ENCODE results near the gene ZSWIM4. TPM values are rescaled to one million over a fixed set of nuclear protein-coding genes. Genes with fewer than 3 reads are reported as not detected.

The ZSWIM4 gene
- total and polyA plus RNA-seq, 10 of the 15 experiments (the other 5 are each of a cell fraction or from before 2014, with no cell fraction given), result 0.73 to 11.1 (median 1.8) TPM; not detected in 2

DNA sequence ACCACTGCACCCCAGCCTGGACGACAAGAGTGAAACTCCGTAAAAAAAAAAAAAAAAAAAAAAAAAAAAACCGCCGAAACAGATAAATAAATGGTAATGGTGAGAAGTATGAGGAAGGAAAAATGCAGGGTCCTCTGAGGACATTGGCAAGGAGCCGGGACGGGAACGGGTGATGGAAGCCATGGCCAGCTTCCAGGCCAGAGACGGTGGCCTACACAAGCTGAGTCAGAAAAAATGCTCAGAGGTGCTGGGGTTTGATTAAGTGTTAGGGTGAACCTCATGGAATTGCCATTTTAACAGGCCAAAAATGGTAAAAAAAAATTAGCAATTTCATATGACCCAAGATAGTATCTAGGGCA lies 866 bp upstream of the ZSWIM4 start (continued):
- TF ChIP-seq NFYA (IDR thresholded peaks at IDR 0.05; ENCODE audit: borderline replicate concordance, low read depth, low read length) (no peak), HDGF (IDR thresholded peaks at IDR 0.05) (no peak), ZNF384 (IDR thresholded peaks at IDR 0.05; ENCODE audit: borderline replicate concordance, low read depth, low read length) (peak; percentile 94), MEF2B (IDR thresholded peaks at IDR 0.05; ENCODE audit: partially characterized antibody, poor library complexity, severe bottlenecking) (peak; percentile 41), SP1 (IDR thresholded peaks at IDR 0.05; ENCODE audit: low read depth, low read length) (no peak), CBFB (IDR thresholded peaks at IDR 0.05; ENCODE audit: low read depth) (no peak)

- peak overlapping the region; percentile 77 for H3K9ac ChIP-seq (ENCODE audit: control insufficient read depth, insufficient read depth, low read length)
- peak overlapping the region; percentile 84 for H3K27ac ChIP-seq (ENCODE audit: control insufficient read depth, insufficient read depth)
- in situ Hi-C loops (cut with MboI), result no loop called here
- H3K4me3 ChIP-seq, result peak overlapping the region; percentile 70
- DNase-seq (ENCODE audit: low read depth, low spot score) (no peak), FAIRE-seq (peak; percentile 7), ATAC-seq (peak; percentile 65)
- H3K4me2 ChIP-seq (ENCODE audit: control insufficient read depth, insufficient read depth), result peak overlapping the region; percentile 98
- intact Hi-C loops (cut with micrococcal nuclease; ENCODE audit: unreplicated experiment), result loop anchor here (5.0 kb wide), 1 partner anchor 42 kb away; no protein-coding TSS in a partner anchor
- no peaks in the 10 kb centered on the region for H3K9me3 ChIP-seq (replicated peaks; ENCODE audit: control insufficient read depth, insufficient read depth, low read length)
- no peaks in the 10 kb centered on the region for H3K36me3 ChIP-seq (ENCODE audit: control insufficient read depth in 2 of 2, insufficient read depth in 2 of 2, low read length in 1 of 2)
- ChIA-PET RAD21 (ENCODE audit: unreplicated experiment) (interaction anchor here (0.5 to 5.6 kb wide), 8 partner anchors 13 to 70 kb away, joined by 3 to 59 read pairs (median 4); partner anchors contain the start of gene C19orf53), CTCF (interaction anchor here (0.6 to 8.0 kb wide), 7 partner anchors 8 to 88 kb away, joined by 3 to 63 read pairs (median 5); no protein-coding TSS in a partner anchor), POLR2A (interaction anchor here (0.7 to 5.1 kb wide), 9 partner anchors 12 to 616 kb away, joined by 3 to 37 read pairs (median 11); partner anchors contain the start of gene C19orf53), SMC1A (ENCODE audit: uncharacterized antibody, unreplicated experiment) (interaction anchor here (0.7 to 5.6 kb wide), 8 partner anchors 8 to 65 kb away, joined by 3 to 33 read pairs (median 3); no protein-coding TSS in a partner anchor)
- peaks cover 12% of the 10 kb centered on the region for H3K79me2 ChIP-seq (ENCODE audit: control insufficient read depth, insufficient read depth, low read length)
- H4K20me1 ChIP-seq (ENCODE audit: control insufficient read depth, insufficient read depth), result no peaks in the 10 kb centered on the region
- H2AFZ ChIP-seq (ENCODE audit: control insufficient read depth, low read depth, low read length), result peak overlapping the region; percentile 70
- peaks cover 16% of the 10 kb centered on the region for H3K4me1 ChIP-seq (ENCODE audit: control insufficient read depth, insufficient read depth, low read length)
- 3% methylated on average over 26 of the region's 42 CpGs for WGBS (ENCODE audit: insufficient coverage, insufficient replicate concordance, low lambda C conversion rate, missing lambda C conversion rate)
- BruUV-seq (replicated peaks), result no TSS peak
- no peaks in the 10 kb centered on the region for H3K27me3 ChIP-seq (replicated peaks in 1 of 2; ENCODE audit: control insufficient read depth in 2 of 2, insufficient read depth in 2 of 2, low read length in 1 of 2)
- TF ChIP-seq TARDBP (IDR thresholded peaks at IDR 0.05; ENCODE audit: borderline replicate concordance) (no peak), GABPA (IDR thresholded peaks at IDR 0.05; ENCODE audit: low read depth) (no peak), EGR1 (IDR thresholded peaks at IDR 0.05; ENCODE audit: borderline replicate concordance in 1 of 2, low read depth in 2 of 2, low read length in 2 of 2) (peak in 1 of 2 experiments; percentile 58; a peak in 1 of 3 replicates), POLR2AphosphoS2 (IDR thresholded peaks at IDR 0.05; ENCODE audit: low read depth, low read length) (no peak), BACH1 (IDR thresholded peaks at IDR 0.05; ENCODE audit: borderline replicate concordance) (peak; percentile 89), YY1 (IDR thresholded peaks at IDR 0.05; ENCODE audit: low read depth, low read length) (0 out of 2 replicates have a peak, but pooled peaks have one; percentile 23), ZNF24 (IDR thresholded peaks at IDR 0.05) (0 out of 2 replicates have a peak, but pooled peaks have one; percentile 22), NFYA (IDR thresholded peaks at IDR 0.05; ENCODE audit: borderline replicate concordance, low read depth, low read length) (no peak), RB1 (IDR thresholded peaks at IDR 0.05; ENCODE audit: borderline replicate concordance) (no peak), ESRRA (IDR thresholded peaks at IDR 0.05; ENCODE audit: low read length) (no peak), CHD1 (IDR thresholded peaks at IDR 0.05; ENCODE audit: low read depth, low read length) (0 out of 2 replicates have a peak, but pooled peaks have one; percentile 73), ZBED1 (IDR thresholded peaks at IDR 0.05; ENCODE audit: borderline replicate concordance) (no peak), NR2C1 (IDR thresholded peaks at IDR 0.05) (peak; percentile 43; the same call in 1 of the 2 replicates), SREBF1 (IDR thresholded peaks at IDR 0.05; ENCODE audit: low read length) (no peak), MTA3 (IDR thresholded peaks at IDR 0.05; ENCODE audit: borderline replicate concordance, low read length) (no peak)
- TF ChIP-seq, protein P1, sequence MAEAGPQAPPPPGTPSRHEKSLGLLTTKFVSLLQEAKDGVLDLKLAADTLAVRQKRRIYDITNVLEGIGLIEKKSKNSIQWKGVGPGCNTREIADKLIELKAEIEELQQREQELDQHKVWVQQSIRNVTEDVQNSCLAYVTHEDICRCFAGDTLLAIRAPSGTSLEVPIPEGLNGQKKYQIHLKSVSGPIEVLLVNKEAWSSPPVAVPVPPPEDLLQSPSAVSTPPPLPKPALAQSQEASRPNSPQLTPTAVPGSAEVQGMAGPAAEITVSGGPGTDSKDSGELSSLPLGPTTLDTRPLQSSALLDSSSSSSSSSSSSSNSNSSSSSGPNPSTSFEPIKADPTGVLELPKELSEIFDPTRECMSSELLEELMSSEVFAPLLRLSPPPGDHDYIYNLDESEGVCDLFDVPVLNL (IDR thresholded peaks at IDR 0.05; ENCODE audit: low read depth, low read length), result no peak
- TF ChIP-seq, protein P2, sequence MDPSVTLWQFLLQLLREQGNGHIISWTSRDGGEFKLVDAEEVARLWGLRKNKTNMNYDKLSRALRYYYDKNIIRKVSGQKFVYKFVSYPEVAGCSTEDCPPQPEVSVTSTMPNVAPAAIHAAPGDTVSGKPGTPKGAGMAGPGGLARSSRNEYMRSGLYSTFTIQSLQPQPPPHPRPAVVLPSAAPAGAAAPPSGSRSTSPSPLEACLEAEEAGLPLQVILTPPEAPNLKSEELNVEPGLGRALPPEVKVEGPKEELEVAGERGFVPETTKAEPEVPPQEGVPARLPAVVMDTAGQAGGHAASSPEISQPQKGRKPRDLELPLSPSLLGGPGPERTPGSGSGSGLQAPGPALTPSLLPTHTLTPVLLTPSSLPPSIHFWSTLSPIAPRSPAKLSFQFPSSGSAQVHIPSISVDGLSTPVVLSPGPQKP (IDR thresholded peaks at IDR 0.05; ENCODE audit: low read depth, low read length), result no peak
Measured at GRCh38 chr19:13795595-13796300, 505 bp downstream of the ZSWIM4 start.

Measured in GM12878 (cell line).